A172 (cell line): ENCODE measurements around the gene STK11IP. TPM values are rescaled to one million over a fixed set of nuclear protein-coding genes. Genes with fewer than 3 reads are reported as not detected.

Experiments used
- DNase-seq: peaks from one replicate; pipeline ENCODE4 v3.0.0-alpha.2; 2015; ENCODE audit warnings: low spot score
- total RNA-seq: library from RNA; depleted of rRNA; stranded (reverse); fragments of >200 nt; shearing (Covaris generic); gene quantifications from 2 replicates; pipeline ENCODE4 v1.2.3, GENCODE V29; 2014; rRNA removed

STK11IP gene
- 15.3 and 15.4 TPM in 2 replicates for total RNA-seq

DNA sequence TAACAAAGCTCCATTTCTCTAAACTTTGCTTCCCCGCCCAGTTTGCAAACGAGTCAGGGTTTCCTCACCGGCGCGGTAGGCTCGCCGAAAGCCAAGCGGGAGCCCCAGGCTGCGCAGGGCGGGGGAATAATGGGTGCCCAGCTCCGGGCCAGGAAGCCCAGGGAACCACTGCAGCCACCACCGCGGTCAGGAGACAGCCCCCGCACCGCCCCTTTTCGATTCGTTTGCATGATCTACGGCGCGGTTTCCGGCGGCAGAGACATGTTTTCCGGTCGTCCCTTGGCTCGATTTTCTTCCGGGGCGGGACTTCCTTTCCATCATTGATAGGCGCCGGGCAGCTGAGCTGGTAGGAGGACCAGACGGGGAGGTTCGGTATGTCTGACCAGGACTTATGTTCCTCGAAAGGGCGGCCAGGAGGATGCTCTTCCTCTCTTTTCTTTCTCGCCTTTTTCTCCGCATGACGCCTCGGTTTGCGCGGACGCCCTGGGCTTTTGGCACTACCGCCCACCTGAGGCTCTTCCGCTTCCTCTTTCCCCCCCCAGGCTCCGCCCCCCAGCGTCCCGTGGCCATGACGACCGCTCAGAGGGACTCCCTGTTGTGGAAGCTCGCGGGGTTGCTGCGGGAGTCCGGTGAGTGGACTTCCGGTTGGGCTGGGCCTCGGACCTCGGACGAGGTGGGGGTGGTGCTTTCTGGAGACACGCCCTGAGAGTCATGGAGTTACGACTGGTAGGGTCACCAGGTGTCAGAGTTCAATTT is at the start of gene STK11IP:
TSS of gene STK11IP (plus strand) at position 306 of the 756 bp plus-strand sequence. CDS start at position 569, 263 bp downstream.
- DNase-seq, result peak; percentile 96

GRCh38 chr2:219548990-219549389 is 48.7 kb upstream of the STK11IP start:
- no peak for DNase-seq

DNA sequence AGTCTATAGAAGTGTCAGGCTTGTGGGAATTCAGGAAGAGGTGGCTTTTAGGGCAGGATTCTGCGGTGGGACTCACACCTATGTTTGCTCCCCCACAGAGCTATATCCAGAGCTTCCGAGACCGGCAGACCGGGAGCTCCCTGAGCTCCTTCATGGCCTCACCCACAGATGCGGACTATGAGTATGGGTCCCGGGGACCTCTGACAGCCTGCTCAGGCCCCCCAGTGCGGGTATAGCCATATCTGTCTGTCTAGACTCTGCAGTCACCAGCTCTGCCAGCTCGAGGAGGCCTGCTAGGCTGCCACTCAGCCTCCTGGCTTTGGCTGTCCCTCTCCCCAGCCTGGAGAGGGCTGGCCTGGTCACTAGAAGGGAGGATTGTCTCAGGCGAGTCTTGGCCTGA is 48.0 kb upstream of the STK11IP start:
- no peak for DNase-seq

DNA sequence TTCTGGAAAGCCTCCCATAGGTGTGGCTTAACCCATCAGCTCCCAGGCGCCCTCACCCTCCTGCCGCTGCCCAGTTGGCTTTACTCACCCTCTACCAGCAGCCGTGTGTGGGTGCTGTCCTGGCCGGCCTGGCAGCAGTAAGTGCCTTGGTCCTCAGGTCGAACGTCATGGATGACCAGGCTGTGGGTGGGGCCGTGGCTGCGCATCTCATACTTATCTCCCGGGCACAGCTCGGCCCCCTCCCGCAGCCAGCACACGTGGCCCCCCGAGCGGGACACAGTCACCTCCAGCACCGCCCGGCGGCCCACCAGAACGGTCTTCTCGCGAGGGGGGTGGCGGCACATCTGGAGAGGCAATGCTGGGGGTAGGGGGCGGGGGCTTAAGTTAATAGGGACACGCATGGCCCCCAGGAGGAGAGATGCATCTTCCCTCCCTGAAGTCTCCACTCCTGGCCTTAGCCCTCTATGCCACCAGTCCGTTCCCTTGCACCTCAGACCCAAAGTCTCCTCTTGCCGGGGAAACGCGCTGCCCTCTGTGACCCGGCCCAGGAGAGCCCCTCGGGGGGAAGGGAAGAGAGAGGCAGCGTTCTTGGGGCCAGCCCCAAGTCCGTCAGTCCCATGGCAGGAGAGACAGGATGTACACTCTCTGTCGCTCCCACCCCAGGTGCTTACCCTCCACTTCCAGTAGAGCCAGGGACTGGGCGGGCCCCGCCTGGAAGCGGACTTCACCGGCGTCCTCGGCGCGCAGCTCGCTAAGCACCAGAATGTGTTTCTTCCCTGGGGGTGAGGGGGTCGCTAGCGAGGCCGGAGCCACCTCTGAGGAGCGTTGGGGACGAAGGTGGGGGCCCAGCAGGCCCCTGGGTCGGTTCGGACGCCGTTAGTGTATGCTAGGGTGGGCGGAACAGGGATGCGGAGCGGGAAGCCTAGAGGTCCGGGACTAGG is 45.9 kb upstream of the STK11IP start:
- DNase-seq, result peak; percentile 46

- peak; percentile 76 for DNase-seq
Observed at GRCh38 chr2:219552382-219553167, 45.1 kb upstream of the STK11IP start.

GRCh38 chr2:219553168-219553417 is 44.6 kb upstream of the STK11IP start:
- DNase-seq, result no peak

- DNase-seq, result no peak
Observed at GRCh38 chr2:219553463-219553963, 44.1 kb upstream of the STK11IP start.

GRCh38 chr2:219554350-219554749 is 43.3 kb upstream of the STK11IP start:
- no peak for DNase-seq

- no peak for DNase-seq
Observed at GRCh38 chr2:219555956-219556355, 41.7 kb upstream of the STK11IP start.

GRCh38 chr2:219556413-219556812 is 41.2 kb upstream of the STK11IP start:
- DNase-seq, result no peak

GRCh38 chr2:219557320-219557719 is 40.3 kb upstream of the STK11IP start:
- no peak for DNase-seq

- no peak for DNase-seq
Observed at GRCh38 chr2:219557791-219558785, 39.6 kb upstream of the STK11IP start.

- DNase-seq, result no peak
Observed at GRCh38 chr2:219559156-219559915, 38.3 kb upstream of the STK11IP start.

DNA sequence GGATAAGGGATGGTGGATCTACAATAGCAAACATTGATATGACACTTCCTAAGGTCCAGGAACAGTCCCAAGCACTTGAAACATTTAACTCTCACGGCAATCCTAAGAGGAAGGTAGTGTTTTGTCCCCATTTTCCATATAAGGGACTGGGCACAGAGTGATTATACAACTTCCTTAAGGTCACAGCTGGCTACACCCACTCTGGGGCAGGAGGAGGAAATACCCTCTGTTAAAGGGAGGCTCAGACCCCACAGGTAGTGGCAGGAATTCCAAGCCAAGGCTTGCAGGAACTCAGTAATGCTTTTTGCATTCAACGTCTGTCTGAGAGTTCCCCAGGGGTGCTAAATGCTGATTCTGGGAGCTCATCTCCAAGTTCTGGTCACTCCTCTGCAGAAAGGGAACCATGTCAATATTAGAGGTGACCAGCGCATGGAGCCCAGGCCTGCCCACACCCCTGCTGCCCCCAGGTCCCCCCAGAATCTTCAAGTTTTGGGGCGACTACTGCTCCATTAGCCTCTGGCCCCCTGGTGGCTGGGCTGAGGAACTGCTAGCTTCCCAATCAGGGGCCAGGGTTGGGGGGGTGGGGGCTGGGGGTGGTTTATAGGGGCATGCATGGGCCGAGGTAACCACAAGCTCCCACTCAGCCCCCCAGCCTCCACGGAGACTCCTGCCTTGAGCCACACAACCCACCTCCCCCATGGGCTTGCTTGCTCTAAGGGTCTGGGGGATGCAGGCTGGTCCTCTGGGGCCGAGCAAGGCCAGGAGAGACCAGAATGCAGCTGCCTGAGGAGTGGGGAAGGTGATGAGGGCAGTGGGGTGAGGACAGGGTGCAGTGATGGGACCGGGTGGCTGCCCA is 37.4 kb upstream of the STK11IP start:
- no peak for DNase-seq

GRCh38 chr2:219560893-219561178 is 36.8 kb upstream of the STK11IP start:
- no peak for DNase-seq

DNA sequence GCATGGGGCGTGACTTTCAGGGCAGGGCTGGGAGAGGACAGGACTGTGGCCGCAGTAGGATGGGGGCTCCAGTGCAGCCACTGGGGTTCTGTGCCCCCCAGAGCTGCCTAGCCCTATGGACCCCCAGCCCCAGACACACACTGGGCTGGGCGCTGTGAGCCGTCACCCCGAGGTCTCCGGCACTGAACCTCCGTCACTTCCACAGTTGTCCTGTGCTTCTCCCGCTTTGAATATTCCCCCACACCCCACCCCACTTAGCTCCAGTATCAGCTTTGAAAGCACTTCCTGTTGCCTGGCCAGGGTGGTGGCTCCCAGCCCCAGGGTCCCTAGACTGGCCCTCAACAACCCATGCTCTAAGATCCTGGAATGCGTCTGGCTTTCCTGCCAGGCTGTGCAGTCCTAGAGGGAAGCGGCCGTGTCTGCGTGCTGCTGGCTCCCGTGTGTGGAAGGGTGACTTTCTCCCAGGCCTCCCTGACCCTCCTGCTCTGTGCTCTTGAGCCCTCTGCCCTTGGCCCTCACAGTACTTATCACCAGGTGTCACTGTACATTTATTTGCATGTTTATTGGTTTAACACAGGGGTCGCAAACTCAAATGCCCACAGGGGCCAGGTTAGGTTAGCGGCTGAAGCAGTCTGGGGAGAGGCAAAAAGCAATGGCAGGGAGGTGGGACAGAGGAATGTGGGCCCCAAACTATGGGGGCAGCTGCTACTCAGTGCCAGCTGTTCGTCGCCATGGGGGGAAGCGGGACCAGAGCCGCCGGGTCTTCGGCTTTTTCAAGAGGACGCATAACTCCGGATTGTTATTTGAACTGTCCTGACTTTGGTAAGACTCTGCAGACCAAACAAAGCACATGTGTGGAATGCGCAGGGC is 36.2 kb upstream of the STK11IP start:
- no peak for DNase-seq

DNA sequence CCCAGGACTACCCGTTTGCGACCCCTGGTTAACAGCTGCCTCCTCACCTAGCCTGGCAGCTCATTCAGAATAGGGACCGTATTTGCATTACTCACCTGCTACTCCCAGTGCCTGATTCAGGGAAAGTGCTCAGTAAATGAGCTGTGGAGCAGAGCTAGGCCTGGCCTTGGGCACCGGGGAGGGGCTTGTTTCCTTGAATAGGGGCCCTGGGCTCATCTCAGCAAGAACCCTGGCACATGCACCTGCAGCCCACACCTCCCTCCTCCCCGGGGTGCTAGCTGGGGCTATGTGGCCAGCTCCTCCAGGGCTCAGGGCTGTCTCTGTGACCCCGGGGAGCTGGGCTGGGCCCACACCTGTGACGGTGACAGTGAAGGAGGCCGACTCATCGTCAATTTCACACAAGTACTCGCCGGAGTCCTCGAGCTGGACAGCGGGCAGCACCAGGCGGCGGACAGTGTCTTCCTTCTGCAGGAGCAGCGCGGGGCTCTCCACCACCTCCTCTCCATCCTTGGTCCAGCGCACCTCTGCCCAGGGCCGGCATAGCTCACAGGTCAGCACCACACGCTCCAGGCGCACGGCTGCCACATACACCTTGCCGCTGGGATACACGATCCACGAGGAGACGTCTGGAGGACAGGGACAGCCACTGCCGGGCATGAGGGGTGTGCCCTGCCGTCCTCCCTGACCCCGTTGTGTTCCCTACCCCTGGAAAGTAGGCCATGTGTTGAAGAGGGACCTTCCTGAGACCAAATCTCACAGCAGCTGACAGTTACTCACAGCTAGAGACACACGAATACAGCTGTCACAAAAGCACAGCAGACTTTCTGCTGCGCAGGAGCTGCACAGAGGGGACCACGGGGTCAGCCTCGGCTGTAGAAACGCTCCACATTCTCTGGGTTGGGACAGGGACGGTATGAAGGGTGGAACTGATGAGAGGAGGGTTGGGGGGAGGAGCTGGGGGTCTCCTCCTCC is 35.3 kb upstream of the STK11IP start:
- no peak for DNase-seq
